ENCODE measurements around the gene PACS1.

The PACS1 gene

DNA sequence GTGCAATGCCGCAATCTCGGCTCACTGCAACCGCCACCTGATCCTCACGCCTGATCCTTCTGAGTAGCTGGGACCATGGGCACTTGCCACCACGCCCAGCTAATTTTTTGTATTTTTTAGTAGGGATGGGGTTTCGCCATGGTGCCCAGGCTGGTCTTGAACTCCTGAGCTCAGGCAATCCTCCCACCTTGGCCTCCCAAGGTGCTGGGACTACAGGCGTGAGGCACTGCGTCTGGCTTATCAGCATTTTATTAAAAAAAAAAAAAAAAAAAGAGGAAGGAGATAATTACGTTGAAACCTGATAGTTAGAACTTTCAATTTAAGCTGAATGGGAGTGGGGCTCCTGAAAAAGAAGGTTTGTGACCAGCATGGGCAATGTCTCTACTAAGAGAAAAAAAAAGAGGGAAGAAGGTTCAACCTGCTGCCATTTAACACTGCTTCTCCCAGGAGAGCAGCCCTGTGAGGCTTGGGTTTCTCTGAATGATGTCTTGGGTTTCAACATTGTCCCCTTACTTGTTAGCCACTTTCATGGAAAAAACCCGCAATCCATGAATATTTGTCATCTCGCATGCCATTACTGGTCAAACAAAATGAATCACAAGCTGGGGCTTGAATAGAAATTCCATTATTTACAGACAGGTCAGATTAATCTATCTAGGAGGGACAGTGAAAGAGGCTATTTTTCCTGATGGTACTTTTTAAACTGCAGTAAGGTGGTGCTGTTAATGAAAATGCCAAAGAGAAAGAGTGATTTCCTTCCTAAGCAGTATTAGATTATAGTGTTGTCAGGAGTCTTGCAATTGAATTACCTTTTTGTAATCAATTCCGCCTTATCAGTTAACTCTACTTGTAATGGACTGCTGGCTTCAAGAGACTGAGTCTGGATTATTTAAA, 72.5 kb downstream of the PACS1 start:
- DNase-seq (ENCODE audit: low read depth in 2 of 2): no peak

GRCh38 chr11:66143264-66143566, 73.1 kb downstream of the PACS1 start:
- no peak for DNase-seq (ENCODE audit: low read depth in 2 of 2)

DNA sequence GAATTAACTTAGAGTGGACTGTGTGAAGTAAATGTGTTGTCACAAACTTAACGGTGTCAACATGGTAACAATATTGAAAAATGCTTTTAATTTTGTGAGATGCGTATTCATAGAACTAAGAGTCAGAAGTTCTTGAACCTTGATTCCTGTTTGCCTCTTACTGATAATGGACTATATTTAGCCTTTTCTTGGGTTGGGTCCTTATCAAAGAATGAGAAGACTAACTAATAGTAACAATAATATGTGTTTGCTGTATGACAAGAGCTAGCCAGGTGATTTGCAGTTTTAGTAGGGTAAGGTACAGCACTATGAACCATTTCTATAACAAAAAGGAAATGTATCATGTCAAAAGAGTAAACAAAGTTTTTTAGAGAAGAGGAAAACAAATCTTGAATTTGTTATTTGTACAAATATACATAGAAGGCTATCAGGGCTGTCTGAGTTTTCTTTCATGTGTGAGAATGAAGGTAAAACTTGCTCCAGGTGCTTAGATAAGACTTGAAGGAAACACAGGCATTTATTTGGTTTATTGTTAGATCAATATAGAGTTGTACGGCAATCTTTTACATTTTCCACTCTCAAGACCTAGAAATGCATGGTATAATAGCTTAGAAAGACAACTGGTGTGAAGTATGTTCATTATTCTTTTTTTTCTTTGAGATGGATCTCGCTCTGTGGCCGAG, 74.1 kb downstream of the PACS1 start:
- DNase-seq (ENCODE audit: low read depth in 2 of 2): no peak

DNA sequence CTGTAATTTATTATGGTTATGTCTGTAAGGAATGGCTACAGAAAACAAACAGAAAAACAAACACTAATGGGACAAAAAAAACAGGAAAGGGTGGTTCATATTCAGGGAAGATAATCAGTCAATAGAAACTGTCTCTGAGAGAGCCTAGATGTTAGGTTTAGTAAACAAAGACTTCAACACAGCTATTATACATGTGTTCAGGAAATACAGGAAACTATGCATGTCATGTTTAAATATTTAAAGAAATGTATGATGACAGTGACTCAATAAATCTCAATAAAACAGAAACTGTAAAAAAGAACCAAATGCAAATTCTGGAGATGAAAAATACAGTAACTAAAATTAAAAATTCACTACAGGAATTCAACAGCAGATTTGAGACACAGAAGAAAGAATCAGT, 76.0 kb downstream of the PACS1 start:
- no peak for DNase-seq (ENCODE audit: low read depth in 2 of 2)

- no peak for DNase-seq (ENCODE audit: low read depth in 2 of 2)
Measured at GRCh38 chr11:66146940-66147339, 76.9 kb downstream of the PACS1 start.

GRCh38 chr11:66150140-66150539, 80.1 kb downstream of the PACS1 start:
- DNase-seq (ENCODE audit: low read depth in 2 of 2): no peak

GRCh38 chr11:66150725-66151124, 80.7 kb downstream of the PACS1 start:
- DNase-seq (ENCODE audit: low read depth in 2 of 2): no peak

DNA sequence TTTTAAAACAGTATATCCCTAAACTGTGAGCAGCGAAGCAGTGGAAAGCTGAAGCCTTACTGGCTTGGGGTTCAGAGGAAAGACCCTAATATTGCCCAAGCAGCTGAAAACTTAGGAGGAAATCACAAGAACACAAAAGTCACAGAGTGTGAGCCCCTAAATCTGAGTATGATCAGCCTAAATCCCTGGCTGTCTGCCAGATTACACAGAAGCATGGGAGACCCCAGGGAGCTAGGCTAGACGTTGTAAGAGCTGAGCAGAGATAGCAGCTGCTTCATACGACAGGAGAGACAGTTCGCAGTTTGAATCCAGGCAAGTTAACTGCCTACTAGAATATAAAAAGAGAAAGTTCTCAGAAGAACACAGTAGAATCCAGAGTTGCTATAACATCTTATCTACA, 81.2 kb downstream of the PACS1 start:
- DNase-seq (ENCODE audit: low read depth in 2 of 2): no peak

GRCh38 chr11:66154109-66154508, 84.0 kb downstream of the PACS1 start:
- DNase-seq (ENCODE audit: low read depth in 2 of 2): no peak

- no peak for DNase-seq (ENCODE audit: low read depth in 2 of 2)
Measured at GRCh38 chr11:66155387-66156073, 85.5 kb downstream of the PACS1 start.

DNA sequence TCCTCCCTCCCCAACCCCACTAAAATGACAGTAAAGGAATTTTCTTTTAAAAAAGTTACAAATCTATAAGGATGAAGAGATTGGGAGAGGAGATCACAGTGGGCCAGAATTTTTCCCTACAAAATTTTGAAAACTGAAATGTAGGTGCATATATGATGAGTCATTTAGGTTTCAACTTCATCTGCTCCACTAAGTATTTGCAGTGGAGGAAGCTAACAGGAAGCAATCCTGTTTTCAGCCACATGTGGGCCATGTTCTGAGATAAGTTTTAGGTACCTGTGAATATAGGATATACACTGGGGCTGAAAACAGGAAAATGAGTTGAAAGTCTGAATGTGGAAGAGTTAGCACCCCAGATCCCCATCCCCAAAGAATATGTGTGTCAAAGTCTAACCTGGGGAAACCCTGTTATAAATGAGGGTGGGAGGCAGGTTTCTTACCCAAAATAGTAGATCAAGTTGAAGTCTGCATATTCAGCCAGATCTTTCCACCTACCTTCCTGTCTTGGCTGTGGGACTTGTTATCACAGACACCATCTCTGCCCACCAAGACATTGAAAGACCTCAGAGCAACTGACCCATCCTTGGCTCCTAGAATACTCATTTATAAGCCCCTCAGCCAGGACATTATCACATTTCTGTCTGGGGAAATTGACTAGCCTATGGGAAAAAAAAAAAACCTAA, 87.3 kb downstream of the PACS1 start:
- DNase-seq (ENCODE audit: low read depth in 2 of 2): no peak

DNA sequence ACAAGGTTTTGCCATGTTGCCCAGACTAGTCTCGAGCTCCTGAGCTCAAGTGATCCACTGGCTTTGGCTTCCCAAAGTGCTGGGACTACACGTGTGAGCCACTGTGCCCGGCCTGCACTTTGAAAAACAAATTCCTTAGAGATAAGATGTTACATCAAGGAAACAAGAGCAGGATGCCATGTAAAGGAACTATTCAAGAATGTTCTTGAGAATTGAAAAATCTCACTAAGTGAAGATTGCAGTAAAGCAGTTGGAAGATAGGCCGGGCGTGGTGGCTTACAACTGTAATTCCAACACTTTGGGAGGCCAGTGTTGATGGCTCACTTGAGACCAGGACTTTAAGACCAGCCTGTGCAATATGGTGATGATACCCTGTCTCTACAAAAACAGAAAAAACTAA, 88.1 kb downstream of the PACS1 start:
- DNase-seq (ENCODE audit: low read depth in 2 of 2): no peak

DNA sequence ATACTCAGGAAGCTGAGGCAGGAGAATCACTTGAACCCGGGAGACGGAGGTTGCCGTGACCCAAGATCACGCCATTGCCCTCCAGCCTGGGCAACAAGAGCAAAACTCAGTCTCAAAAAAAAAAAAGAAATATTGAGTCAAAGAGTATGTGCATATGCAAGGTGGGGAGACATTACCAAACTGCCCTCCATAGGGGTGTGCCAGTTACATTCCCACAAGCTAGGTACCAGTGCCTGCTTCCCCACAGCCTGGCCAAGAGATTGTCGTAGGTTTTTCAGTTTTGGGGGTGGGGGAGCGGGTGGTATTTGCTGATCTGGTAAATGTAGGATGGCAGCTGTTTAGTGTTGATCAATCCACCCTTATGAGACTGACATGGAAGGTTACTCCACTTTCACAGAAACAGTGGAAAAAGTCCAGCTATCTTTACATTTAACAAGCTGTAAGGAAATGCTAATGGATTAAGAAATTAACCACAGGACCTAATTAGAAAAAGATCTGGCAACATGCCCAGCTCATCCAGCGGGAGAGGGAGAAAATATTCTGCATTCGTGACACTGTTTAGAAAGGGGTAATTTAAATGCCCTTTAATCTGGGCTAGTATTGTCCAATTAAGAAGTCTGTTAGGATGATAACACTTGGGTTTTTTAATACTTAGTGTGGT, 89.4 kb downstream of the PACS1 start:
- no peak for DNase-seq (ENCODE audit: low read depth in 2 of 2)

GRCh38 chr11:66160709-66161108, 90.6 kb downstream of the PACS1 start:
- no peak for DNase-seq (ENCODE audit: low read depth in 2 of 2)

- no peak for DNase-seq (ENCODE audit: low read depth in 2 of 2)
Measured at GRCh38 chr11:66168289-66168688, 98.2 kb downstream of the PACS1 start.

DNA sequence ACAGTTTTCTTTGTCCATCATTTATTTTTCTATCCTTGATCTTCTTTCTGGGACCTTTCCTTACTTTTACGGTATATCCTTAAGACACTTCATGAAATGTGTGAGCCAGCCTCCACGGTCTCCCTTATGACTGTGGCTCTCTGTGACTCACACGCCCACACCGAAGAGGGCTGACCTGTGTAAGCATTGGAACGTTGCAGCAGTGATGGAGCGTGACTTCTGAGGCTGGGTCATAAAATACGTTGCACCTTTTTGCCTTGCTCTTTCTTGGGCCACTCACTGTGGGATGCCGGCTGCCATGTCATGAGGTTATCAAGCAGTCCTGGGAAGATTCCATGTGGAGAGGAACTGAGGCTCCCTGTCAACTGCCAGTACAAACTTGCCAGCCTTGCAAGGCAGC, 102.1 kb downstream of the PACS1 start:
- DNase-seq (ENCODE audit: low read depth in 2 of 2): peak; percentile 8 to 20

DNA sequence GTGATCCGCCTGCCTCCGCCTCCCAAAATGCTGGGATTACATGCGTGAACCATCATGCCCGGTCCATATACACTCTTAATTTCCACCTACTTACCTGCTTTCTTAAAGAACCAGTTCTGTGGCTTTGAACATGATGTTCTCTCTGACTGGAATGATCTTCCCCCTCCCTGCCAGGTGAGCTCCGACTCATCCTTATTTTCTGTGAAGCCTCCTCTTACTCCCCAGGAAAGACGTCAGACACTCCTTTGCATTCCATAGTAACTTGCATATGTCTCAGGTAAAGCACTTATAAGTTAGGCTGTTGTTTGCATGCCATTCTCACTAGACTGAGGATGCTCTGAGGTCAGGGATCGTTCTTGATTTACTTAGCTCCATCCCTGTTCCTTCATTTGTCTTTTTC, 106.6 kb downstream of the PACS1 start:
- DNase-seq (ENCODE audit: low read depth in 2 of 2): no peak

DNA sequence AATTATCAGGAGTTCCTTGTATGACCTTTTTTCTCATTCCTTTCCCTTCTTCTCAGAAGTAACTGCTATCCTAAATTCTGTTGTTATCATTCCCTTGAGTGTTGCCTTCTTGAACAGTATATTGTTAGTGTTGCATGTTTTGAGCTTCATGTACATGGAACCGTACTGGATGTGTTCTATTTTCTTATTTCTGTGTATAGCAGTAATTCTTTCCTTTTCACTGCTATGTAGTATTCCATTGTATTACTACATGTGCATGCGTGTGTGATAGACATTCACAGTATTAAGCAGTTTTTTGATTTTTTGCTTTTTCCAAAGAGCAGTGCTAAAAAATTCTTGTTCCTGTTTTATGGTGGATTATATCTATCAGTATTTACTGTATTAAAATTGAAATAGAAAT, 108.1 kb downstream of the PACS1 start:
- DNase-seq (ENCODE audit: low read depth in 2 of 2): no peak

- DNase-seq (ENCODE audit: low read depth in 2 of 2): no peak
Measured at GRCh38 chr11:66178871-66179270, 108.8 kb downstream of the PACS1 start.

- DNase-seq (ENCODE audit: low read depth in 2 of 2): no peak
Measured at GRCh38 chr11:66181632-66182315, 111.7 kb downstream of the PACS1 start.

GRCh38 chr11:66183494-66184048, 113.5 kb downstream of the PACS1 start:
- no peak for DNase-seq (ENCODE audit: low read depth in 2 of 2)
